ENCODE data around the gene BBOX1. TPM values are rescaled to one million over a fixed set of nuclear protein-coding genes. Genes with fewer than 3 reads are reported as not detected.

BBOX1 gene
- total and polyA plus RNA-seq, 2 donors (not counting 1 experiment from before 2014, with no cell fraction given): not detected

DNA sequence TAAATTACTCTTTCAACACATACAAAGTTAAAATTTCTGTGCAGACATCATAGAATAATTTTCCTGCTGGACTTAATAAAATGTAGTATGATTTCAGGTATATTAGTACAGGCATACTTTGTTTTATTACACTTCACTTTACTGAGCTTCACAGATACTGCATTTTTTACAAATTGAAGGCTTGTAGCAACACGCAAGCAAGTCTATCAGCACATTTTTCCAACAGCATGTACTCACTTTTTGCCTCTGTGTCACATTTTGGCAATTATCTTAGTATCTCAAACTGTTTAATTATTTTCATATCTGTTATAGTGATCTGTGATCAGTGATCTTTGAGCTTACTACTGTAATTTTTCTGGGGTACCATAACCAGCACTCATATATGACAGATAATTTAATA, 44.5 kb downstream of the BBOX1 start:
- Histone ChIP-seq H3K36me3 (ENCODE audit: control insufficient read depth, insufficient read depth, low read length) (no peaks in the 10 kb centered on the region), H3K27me3 (ENCODE audit: control insufficient read depth, insufficient read depth, low read length) (no peaks in the 10 kb centered on the region)
- DNase-seq (ENCODE audit: low read depth in 2 of 2): no peak

DNA sequence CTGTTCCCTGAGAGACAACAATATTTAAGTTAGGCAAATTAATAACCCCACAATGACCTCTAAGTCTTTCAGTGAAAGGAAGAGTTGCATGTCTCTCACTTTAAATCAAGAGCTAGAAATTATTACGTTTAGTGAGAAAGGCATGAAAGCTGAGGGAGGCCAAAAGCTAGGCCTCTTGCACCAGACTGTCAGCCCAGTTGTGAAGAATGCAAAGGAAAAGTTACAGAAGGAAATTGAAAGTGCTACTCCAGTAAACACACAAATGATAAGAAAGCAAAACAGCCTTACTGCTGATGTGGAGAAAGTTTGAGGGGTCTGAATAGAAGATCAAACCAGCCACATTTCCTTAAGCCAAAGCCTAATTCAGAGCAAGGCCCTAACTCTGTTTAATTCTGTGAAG, 45.0 kb downstream of the BBOX1 start:
- H3K36me3 ChIP-seq (ENCODE audit: control insufficient read depth, insufficient read depth, low read length): no peaks in the 10 kb centered on the region
- H3K9ac ChIP-seq (ENCODE audit: insufficient read depth, low read length): no peak overlapping the region
- H3K4me3 ChIP-seq (replicated peaks in 1 of 4; ENCODE audit: control extremely low read depth in 1 of 4, insufficient read depth in 1 of 4, low read depth in 3 of 4, low read length in 4 of 4): no peak overlapping the region
- no peak overlapping the region for H3K27ac ChIP-seq (ENCODE audit: insufficient read depth, low read length)
- TF ChIP-seq EZH2 (IDR thresholded peaks at IDR 0.05; ENCODE audit: low read length, missing control alignments): no peak
- TF ChIP-seq, protein P1, sequence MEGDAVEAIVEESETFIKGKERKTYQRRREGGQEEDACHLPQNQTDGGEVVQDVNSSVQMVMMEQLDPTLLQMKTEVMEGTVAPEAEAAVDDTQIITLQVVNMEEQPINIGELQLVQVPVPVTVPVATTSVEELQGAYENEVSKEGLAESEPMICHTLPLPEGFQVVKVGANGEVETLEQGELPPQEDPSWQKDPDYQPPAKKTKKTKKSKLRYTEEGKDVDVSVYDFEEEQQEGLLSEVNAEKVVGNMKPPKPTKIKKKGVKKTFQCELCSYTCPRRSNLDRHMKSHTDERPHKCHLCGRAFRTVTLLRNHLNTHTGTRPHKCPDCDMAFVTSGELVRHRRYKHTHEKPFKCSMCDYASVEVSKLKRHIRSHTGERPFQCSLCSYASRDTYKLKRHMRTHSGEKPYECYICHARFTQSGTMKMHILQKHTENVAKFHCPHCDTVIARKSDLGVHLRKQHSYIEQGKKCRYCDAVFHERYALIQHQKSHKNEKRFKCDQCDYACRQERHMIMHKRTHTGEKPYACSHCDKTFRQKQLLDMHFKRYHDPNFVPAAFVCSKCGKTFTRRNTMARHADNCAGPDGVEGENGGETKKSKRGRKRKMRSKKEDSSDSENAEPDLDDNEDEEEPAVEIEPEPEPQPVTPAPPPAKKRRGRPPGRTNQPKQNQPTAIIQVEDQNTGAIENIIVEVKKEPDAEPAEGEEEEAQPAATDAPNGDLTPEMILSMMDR (conservative IDR thresholded peaks at IDR 0.05 in 1 of 2, IDR thresholded peaks at IDR 0.05 in 1 of 2; ENCODE audit: low read depth in 1 of 2, low read length in 2 of 2): no peak
- no peaks in the 10 kb centered on the region for H3K79me2 ChIP-seq (ENCODE audit: control insufficient read depth, insufficient read depth, low read length)
- no peaks in the 10 kb centered on the region for H3K4me1 ChIP-seq (ENCODE audit: control insufficient read depth, extremely low read depth, insufficient read depth, low read length)
- H3K4me2 ChIP-seq (ENCODE audit: extremely low read depth, insufficient read depth, low read length): no peak overlapping the region
- DNase-seq (ENCODE audit: low read depth in 2 of 2): no peak
- H2AFZ ChIP-seq (ENCODE audit: low read length): no peak overlapping the region
- no peaks in the 10 kb centered on the region for H3K27me3 ChIP-seq (ENCODE audit: control insufficient read depth, insufficient read depth, low read length)
- no peaks in the 10 kb centered on the region for H4K20me1 ChIP-seq (ENCODE audit: control insufficient read depth, extremely low read depth, insufficient read depth, low read length)
- no peaks in the 10 kb centered on the region for H3K9me3 ChIP-seq (ENCODE audit: control insufficient read depth, insufficient read depth, low read depth, low read length)

More for the DNA sequence above, 44.5 kb downstream of the BBOX1 start:
- TF ChIP-seq, protein P1 (conservative IDR thresholded peaks at IDR 0.05 in 1 of 2, IDR thresholded peaks at IDR 0.05 in 1 of 2; ENCODE audit: low read depth in 1 of 2, low read length in 2 of 2): no peak
- no peak for TF ChIP-seq EZH2 (IDR thresholded peaks at IDR 0.05; ENCODE audit: low read length, missing control alignments)
- Histone ChIP-seq H2AFZ (ENCODE audit: low read length) (no peak overlapping the region), H4K20me1 (ENCODE audit: control insufficient read depth, extremely low read depth, insufficient read depth, low read length) (no peaks in the 10 kb centered on the region), H3K9ac (ENCODE audit: insufficient read depth, low read length) (no peak overlapping the region), H3K4me2 (ENCODE audit: extremely low read depth, insufficient read depth, low read length) (no peak overlapping the region), H3K79me2 (ENCODE audit: control insufficient read depth, insufficient read depth, low read length) (no peaks in the 10 kb centered on the region), H3K4me1 (ENCODE audit: control insufficient read depth, extremely low read depth, insufficient read depth, low read length) (no peaks in the 10 kb centered on the region), H3K9me3 (ENCODE audit: control insufficient read depth, insufficient read depth, low read depth, low read length) (no peaks in the 10 kb centered on the region), H3K27ac (ENCODE audit: insufficient read depth, low read length) (no peak overlapping the region), H3K4me3 (replicated peaks in 1 of 4; ENCODE audit: control extremely low read depth in 1 of 4, insufficient read depth in 1 of 4, low read depth in 3 of 4, low read length in 4 of 4) (no peak overlapping the region)

DNA sequence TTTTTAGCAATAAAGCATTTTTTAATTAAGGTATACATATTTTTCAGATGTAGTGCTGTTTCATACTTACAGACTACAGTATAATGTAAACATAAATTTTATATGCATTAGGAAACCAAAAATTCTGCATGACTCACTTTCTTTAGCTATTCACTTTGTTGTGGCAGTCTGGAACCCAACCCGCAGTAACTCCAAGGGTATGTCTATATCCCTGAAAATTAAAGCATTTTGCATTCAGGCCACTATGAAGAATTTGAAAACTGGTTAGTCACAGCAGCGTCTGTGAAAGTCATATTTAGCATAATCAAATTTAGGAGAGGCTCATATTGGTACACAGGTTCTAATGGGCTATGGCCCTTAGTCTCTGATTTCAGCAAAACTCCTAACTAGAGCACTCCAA, 46.8 kb downstream of the BBOX1 start:
- no peaks in the 10 kb centered on the region for H3K27me3 ChIP-seq (ENCODE audit: control insufficient read depth, insufficient read depth, low read length)
- DNase-seq (ENCODE audit: low read depth in 2 of 2): peak; percentile 22 to 65
- no peaks in the 10 kb centered on the region for H3K79me2 ChIP-seq (ENCODE audit: control insufficient read depth, insufficient read depth, low read length)
- H3K9ac ChIP-seq (ENCODE audit: insufficient read depth, low read length): no peak overlapping the region
- H4K20me1 ChIP-seq (ENCODE audit: control insufficient read depth, extremely low read depth, insufficient read depth, low read length): no peaks in the 10 kb centered on the region
- no peak overlapping the region for H3K27ac ChIP-seq (ENCODE audit: insufficient read depth, low read length)
- H3K4me3 ChIP-seq (replicated peaks in 1 of 4; ENCODE audit: control extremely low read depth in 1 of 4, insufficient read depth in 1 of 4, low read depth in 3 of 4, low read length in 4 of 4): no peak overlapping the region
- H3K4me1 ChIP-seq (ENCODE audit: control insufficient read depth, extremely low read depth, insufficient read depth, low read length): no peaks in the 10 kb centered on the region
- no peaks in the 10 kb centered on the region for H3K9me3 ChIP-seq (ENCODE audit: control insufficient read depth, insufficient read depth, low read depth, low read length)
- TF ChIP-seq, protein P1 (conservative IDR thresholded peaks at IDR 0.05 in 1 of 2, IDR thresholded peaks at IDR 0.05 in 1 of 2; ENCODE audit: low read depth in 1 of 2, low read length in 2 of 2): no peak
- no peak for TF ChIP-seq EZH2 (IDR thresholded peaks at IDR 0.05; ENCODE audit: low read length, missing control alignments)
- H2AFZ ChIP-seq (ENCODE audit: low read length): no peak overlapping the region
- no peak overlapping the region for H3K4me2 ChIP-seq (ENCODE audit: extremely low read depth, insufficient read depth, low read length)
- no peaks in the 10 kb centered on the region for H3K36me3 ChIP-seq (ENCODE audit: control insufficient read depth, insufficient read depth, low read length)
